Posterior vena cava (tissue), 2 donors: Measurements from ENCODE around the gene ZNF408. TPM values are rescaled to one million over a fixed set of nuclear protein-coding genes. Genes with fewer than 3 reads are reported as not detected.
"Not testable (repeated sequence)": the region's sequence is repeated elsewhere in the genome, so short reads cannot be mapped to it uniquely, and the experiment has no call there.

Experiments
- DNase-seq: peaks from one replicate; pipeline ENCODE4 v3.0.0-alpha.2; 2020; ENCODE audit warnings: low spot score
- intact Hi-C, 2 donors: fragments of 100-400 bp; cut with DNase I; formaldehyde crosslinking; loops; one replicate each; pipeline versions ENCODE4 v1.14.1 to v1.14.2; 2022 to 2023
- long read RNA-seq, 2 donors: library from polyadenylated mRNA; unstranded; transcript quantifications; one replicate each; pipeline ENCODE4 v2.0.0, GENCODE V29; 2020 to 2021
- total RNA-seq, 2 donors: library from RNA; stranded (reverse); fragmentation: NEBNext Ultra II Directional; extraction: Animal tissue kit (Norgen Biotek cat#: 25700); gene quantifications; one replicate each; pipeline ENCODE4 v1.2.1, GENCODE V29; 2021
- donor health status: DM: yes; HTN: yes; CAD: no.
- donor health status: DM: yes; HTN: yes; CAD: no.

Gene ZNF408
- 1 to 10 TPM; 5.4 to 5.7 TPM for total RNA-seq
- long read RNA-seq, donor 1, transcript ZNF408-201 (5 exons, 2,442 nt) = major isoform, 9 of 10 reads
- long read RNA-seq, donor 1, partial matches to known transcripts = 0 of 10 reads
- long read RNA-seq, donor 1, other reads (novel, unspliced or antisense) = 1 of 10 reads
- long read RNA-seq, donor 2, transcript ZNF408-201 (5 exons, 2,442 nt) = major isoform, 24 of 29 reads
- long read RNA-seq, donor 2, partial matches to known transcripts = 2 of 29 reads
- long read RNA-seq, donor 2, other reads (novel, unspliced or antisense) = 2 of 29 reads

DNA sequence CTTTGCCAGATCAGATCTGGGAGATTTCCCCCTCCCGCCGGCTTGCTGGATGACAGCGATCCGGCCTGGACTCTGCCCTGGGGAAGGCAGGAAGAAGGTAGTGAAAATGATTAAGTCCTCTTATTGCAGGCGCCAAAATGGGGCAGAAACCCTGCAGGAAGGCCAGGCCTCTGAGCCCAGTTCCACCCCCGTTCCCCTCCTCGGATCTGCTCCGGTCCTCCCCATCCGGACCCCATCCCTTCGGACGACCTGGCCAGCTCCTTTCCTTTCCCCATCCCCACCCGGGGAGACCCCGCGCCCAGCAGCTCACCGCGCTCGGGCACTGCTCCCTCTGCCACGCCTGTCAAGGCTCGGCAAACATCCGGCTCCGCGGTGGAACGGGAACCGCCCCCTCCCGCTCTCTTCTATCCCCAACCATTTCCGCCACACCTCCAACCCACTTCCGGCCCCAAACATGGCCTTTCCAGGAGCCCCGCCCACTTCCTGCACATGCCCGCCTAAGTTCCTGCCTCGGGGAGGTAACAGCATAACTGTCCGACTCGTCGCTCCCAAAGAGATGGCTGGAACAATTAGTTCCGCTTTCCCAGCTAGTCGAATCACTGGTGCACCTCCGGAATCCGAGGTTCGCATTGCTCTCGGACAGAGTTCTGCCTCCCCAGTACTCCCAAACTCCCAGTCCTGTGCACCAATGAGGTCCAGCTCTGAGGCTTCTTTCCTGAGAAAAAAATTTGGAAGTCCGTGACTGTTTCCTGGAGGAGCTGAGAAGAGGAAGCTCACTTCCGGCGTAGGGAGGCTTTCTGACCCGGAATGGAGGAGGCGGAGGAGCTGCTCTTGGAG, at the start of gene ZNF408, which contains the start of gene ARHGAP1:
Gene ZNF408 (plus strand): TSS at position 791 of the 837 bp plus-strand sequence. CDS start 17 bp downstream, at position 808.
Gene ARHGAP1 (minus strand): TSS at position 379 of the 837 bp plus-strand sequence. CDS start 4,512 bp downstream, outside the sequence.
- intact Hi-C loops = no loop called here
- peak; percentile 100 for DNase-seq

DNA sequence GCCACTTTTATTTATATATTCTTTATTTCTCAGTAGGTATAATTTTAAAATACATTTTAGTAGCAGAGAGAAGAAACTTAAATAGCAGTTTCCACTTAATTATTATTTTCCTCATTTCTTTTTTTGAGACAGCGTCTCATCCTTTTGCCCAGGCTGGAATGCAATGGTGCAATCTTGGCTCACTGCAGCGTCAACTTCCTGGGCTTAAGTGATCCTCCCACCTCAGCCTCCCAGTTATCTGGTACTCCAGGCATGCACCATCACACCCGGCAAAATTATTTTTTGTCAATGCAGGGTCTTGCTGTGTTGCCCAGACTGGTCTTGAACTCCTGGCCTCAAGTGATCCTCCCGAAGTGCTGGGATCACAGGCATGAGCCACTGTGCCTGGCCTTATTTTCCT, 45.2 kb upstream of the ZNF408 start:
- intact Hi-C loops = no loop called here
- DNase-seq = no peak

DNA sequence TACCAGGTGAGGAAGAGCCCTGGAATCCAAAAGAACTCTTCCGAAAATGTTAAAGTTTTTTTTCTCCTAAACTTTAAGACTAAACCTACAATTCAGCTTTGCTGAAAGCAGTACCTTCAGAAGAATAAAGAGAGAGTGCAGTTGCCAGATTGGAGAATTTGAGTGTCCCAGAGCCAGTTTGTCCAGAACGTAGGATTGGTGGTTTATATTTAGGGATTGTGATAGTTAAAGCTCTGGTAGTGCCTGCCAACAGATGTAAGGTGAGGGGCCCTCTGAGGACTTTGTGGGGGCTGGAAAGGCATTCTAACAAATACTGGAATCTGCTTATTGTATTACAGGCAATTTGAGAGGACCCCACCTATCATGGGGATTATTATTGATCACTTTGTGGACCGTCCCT, 43.6 kb upstream of the ZNF408 start:
- DNase-seq = no peak
- intact Hi-C loops = no loop called here

- intact Hi-C loops = no loop called here
- DNase-seq = peak; percentile 85
Observed at GRCh38 chr11:46658259-46658658, 42.6 kb upstream of the ZNF408 start.

- peak; percentile 76 for DNase-seq
- intact Hi-C loops = no loop called here
Observed at GRCh38 chr11:46659908-46660307, 40.9 kb upstream of the ZNF408 start.

- no peak for DNase-seq
- intact Hi-C loops = no loop called here
Observed at GRCh38 chr11:46661836-46662235, 39.0 kb upstream of the ZNF408 start.

- DNase-seq = no peak
- intact Hi-C loops = no loop called here
Observed at GRCh38 chr11:46662366-46662765, 38.5 kb upstream of the ZNF408 start.

- peak; percentile 37 for DNase-seq
Observed at GRCh38 chr11:46663277-46663940, 37.4 kb upstream of the ZNF408 start.

DNA sequence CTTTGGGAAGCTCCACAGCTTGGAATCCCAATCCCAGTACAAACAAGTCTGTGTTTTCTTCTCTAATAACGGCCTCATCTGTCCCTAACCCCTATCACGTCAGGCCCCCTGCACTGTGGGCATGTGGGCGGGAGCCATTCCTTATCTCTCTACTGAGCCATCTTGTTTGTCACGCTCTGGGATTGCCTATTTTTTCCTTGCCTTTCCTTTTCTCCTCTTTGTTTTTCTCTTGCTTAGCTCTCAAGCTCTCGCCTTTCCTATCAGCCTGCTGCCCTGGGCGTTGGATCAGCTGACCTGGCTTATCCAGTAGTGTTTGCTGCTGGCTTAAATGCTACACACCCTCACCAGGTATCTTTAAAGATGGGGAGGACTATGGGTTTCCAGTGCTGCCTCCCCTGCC, 36.2 kb upstream of the ZNF408 start:
- intact Hi-C loops = no loop called here
- peak; percentile 51 for DNase-seq

More at GRCh38 chr11:46663277-46663940, 37.4 kb upstream of the ZNF408 start:
- intact Hi-C loops = no loop called here

- intact Hi-C loops = no loop called here
- peak; percentile 69 for DNase-seq
Observed at GRCh38 chr11:46665356-46665755, 35.5 kb upstream of the ZNF408 start.

DNA sequence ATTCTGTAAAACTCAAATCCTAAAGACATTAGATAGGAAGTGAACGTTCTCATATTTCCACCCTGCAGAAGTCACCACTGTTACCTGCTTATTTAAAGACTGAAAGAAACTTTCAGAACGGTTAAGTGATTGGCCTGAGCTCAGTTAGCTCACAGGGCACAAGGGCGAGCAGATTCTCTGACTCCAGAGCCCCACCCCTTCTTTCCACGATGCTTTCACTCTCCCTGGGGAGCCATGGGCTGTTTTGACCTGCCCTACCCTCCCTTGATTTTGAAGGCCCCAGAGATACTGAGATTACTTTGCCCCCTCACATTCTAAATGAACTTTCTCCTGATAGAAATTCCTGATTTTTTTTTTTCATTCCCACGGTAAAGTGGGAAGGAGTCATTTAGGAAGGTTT, 34.3 kb upstream of the ZNF408 start:
- intact Hi-C loops = no loop called here
- peak; percentile 81 for DNase-seq

DNA sequence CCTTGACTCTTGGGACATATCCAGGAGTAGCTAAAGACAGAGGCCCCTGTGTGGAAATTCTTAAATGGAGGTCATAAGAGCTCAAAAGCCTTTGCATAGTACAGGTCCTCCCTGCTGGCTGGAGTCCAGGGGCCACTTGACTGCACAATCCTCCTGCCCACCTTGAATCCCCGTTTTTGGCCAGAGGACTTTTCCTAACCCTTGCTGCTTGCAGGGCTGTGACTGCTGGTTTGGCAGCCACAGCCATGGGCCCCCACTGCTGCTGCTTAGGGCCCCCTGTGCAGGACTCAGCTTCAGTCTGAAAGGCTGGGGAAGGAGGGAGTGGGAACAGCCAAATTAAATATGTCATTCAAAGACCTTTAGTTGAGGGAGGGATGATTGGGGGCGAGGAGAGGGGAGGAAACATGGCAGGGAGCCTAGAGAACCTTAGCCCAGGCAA, 33.8 kb upstream of the ZNF408 start:
- intact Hi-C loops = no loop called here

GRCh38 chr11:46668480-46669085, 32.2 kb upstream of the ZNF408 start:
- peak; percentile 40 for DNase-seq
- intact Hi-C loops = no loop called here

More for the DNA sequence above, 33.8 kb upstream of the ZNF408 start:
- DNase-seq = peak; percentile 77

- intact Hi-C loops = no loop called here
- DNase-seq = peak; percentile 74
Observed at GRCh38 chr11:46669711-46670139, 31.1 kb upstream of the ZNF408 start.

DNA sequence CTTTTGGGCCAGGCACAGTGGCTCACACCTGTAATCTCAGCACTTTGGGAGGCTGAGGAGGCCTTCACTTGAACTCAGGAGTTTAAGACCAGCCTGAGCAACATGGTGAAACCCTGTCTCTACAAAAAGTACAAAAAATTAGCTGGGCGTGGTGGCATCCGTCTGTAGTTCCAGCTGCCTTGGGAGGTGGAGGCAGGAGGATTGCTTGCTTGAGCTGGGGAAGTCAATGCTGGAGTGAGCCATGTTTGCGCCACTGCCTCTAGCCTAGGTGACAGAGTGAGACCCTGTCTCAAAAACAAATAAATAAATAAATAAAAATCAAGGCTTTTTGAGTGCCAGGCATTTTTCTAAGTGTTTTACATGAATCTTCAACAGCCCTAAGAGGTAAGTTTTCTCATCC, 30.3 kb upstream of the ZNF408 start:
- intact Hi-C loops = not testable (repeated sequence)
- DNase-seq = peak; percentile 31

DNA sequence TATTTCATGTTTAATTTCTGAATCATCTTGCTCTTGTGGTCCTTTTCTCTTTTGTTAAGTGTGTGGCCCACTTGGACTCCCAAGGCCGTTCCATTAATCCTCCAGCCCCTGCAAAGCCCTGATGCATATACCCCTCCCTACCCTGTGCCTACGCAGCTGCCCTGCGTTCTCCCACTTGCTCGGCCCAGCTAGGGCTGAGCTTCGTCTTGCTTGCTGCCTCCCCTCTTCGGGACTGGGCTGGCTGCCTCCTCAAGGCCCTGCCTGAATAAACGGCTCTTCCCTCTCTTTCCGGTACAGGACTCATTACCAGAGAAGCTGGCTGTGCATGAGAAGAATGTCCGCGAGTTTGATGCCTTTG, 28.9 kb upstream of the ZNF408 start:
- intact Hi-C loops = no loop called here
- DNase-seq = peak; percentile 37

DNA sequence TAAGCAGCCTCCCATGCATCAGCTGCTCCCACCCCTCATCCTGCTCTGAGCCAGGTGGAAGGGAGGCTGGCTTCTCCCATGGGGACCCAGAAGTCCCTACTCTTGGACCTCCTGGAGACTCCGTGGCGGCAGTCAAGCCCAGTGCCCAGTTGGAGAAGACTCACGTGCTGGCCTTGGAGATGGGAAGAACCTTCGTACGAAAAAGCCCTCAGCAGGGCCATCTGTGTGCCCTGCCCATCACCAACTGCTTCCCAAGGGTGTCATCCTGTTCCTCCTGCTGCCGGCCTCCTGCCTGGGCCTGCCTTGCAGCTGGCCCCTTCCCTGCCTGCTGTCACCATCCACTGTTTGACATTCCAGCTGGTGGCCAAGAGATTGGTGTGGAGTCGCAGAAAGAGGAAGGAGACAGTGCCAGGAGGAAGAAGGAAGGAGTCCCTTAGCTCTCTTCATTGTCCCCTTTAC, 28.4 kb upstream of the ZNF408 start:
- DNase-seq = peak; percentile 71
- intact Hi-C loops = no loop called here

GRCh38 chr11:46673713-46674462, 26.9 kb upstream of the ZNF408 start:
- intact Hi-C loops = no loop called here
- DNase-seq = peak; percentile 68
